DMS53 (cell line): ENCODE measurements around the gene FAM227B.
"Not testable (repeated sequence)": the region's sequence is repeated elsewhere in the genome, so short reads cannot be mapped to it uniquely, and the experiment has no call there.

Experiments
- DNase-seq: peaks from one replicate; lab custom pipeline; 2025; lab: John Stamatoyannopoulos, UW

Gene FAM227B

DNA sequence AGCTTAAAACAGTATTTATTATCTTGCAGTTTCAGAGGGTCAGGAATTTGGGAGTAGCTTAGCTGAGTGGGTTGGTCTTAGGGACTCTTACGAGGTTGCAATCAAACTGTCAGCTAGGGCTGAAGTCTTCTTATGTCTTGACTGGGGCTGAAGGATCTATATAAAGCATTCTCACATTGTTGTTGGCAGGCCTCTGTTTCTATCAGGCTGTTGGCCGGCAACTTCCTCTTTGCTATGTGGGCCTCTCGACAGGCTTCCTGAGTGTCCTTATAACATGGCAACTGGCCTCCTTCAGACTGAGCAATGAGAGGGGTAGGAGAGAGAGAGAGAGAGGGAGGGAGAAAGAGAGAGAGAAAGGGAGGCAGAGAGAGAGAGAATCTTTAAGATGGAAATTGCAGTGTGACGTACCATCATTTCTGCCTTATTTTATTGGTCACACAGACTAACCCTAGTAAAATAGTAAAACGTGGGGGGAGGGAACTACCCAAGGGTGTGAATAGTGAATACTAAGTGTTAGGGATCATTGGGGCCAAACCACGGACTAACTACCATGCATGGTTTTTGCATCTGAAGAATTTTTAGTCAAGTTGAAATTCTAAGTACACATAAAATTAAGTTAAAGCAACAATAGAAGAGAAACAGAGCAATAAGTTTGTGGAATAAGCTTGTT lies 181.5 kb downstream of the FAM227B start:
- no peak for DNase-seq

DNA sequence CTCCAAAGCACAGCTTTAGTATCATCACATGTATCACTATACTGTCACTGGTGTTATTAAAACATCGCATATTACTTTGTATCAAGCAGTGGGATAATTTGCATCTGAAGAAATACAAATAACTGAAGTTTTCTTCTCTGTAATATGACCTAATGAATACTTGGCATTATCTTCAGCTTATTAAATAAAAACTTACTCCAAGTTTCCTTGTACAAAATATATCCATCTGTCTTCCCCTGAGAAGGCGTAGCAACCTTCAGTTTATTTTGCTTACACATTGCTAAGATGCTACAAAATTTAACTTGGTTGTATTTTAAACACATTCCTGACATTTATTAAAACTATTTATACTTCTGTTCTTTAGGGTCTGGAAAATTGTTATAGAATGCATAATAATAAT lies 183.9 kb downstream of the FAM227B start:
- DNase-seq, result no peak

DNA sequence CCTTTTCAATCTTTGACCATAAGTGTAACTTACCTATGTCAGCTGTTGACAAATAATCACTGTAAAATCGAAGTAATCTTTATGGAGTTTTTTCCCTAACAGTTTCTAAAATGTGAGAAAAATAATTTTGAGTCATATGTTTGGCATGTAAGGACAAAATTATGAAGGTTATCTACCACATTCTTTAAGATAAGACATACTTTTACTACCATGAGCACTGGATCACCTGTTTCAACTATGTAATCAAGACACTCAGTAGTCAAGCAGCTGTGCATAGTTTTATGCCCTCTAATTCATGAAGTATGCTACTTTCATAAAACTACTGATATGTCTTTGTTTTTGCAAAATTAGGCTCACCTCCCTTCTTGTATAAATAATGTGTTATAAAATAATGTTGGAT lies 185.4 kb downstream of the FAM227B start:
- no peak for DNase-seq

DNA sequence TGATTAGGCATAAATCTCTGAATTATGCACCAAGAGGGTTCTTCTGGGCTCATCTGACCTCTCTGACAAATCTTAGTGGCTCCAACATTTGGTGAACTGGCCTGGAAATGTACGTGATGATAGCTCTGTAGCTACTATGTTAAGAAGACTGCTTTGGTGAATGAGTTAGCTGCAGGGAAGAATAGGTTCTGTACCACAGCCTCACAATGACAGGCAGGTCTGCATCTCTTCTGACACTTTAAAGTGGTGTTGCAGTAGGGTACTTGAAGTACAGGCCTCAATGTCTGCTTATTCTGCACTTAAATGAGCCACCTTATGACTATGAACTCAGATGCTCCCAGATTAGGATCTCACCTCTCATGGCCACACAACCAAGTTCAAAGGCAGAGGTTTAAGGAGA lies 190.6 kb downstream of the FAM227B start:
- DNase-seq, result no peak

DNA sequence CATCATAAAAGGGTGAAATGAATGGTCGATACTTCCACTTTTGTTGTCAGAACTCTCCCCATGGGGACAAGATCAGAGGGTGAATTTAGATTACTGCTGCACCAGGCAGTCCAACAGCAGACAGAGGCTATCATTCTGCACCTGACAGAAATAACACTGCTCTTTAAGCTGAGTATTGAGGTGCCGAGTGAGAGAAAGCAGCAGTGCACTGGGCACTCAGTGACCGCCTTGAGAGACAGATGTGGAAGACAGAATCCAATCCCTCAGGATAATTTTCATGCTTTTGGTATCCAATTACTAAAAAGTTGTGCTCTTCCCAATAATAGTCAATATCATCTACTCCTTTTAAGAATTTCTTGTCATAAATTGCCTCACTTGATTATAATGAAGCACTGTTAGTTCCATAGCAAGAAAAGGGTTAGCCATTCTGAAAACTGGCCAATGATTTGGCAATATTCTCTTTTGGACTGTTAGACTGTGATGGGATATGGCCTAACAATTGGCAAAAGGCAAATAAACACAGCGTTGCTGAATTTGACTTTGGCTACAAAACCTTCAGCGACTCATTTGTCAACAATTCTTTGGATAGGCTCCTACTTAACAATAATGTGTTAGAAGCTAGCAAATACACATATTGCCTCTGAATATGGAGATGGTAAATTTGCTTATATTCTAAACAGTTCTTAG lies 192.1 kb downstream of the FAM227B start:
- no peak for DNase-seq

DNA sequence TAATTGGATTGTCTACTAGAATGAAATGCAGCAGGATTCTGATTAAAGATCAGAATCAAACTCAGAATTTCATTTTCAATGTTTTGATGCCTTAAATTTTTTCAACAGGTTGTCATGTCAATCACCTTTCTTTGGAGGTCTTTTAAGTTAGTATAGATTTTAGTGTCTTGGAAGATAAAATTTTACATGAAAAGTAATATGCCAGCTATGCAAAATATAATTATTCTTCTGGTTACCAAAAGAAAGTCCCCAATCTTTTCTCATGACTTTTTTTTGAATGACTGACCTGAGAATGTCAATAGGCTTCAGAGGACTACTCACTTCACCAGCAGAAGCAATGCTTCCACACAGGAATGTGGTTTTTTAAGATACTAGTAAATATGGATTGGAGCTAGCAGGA lies 193.2 kb downstream of the FAM227B start:
- no peak for DNase-seq

DNA sequence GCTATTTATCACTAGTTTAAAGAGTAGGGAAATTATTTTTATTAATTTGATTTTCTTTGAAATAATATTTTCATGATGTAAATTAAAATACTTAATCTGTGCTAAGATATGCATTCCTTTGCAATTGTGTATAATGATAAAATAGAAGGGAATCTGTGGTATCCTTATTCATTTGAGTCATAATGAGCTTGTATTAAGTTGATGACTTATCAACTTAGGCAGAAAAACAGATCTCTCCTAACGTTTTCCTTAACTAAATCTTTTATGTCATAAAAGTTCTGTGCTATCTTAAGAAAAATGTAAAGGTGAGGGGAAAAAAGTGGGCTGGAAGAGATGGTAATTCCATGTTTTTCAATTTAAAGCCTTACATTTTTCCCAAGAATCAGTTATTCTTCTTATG lies 195.7 kb downstream of the FAM227B start:
- no peak for DNase-seq

DNA sequence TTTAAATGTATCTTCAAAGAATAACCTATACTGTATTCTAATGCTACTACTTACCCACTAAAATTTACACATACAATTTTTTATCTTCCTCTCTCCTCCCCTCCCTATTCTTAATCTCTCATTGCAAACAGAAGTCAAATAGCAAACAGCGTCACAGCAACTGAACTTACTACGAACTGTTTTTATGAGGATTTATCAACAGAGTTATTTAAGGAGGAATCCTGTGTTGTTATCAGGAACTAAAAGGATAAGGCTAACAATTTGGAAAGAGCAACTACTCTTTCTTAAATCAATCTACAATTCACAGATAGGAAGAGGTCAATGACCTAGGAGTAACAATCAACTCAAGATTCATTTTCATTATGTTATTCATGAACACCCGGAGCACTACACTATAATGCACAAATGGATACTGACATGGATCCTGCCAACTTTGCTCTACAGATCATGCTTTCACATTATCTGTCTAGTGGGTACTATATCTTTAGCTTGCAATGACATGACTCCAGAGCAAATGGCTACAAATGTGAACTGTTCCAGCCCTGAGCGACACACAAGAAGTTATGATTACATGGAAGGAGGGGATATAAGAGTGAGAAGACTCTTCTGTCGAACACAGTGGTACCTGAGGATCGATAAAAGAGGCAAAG lies 196.6 kb downstream of the FAM227B start:
- no peak for DNase-seq

DNA sequence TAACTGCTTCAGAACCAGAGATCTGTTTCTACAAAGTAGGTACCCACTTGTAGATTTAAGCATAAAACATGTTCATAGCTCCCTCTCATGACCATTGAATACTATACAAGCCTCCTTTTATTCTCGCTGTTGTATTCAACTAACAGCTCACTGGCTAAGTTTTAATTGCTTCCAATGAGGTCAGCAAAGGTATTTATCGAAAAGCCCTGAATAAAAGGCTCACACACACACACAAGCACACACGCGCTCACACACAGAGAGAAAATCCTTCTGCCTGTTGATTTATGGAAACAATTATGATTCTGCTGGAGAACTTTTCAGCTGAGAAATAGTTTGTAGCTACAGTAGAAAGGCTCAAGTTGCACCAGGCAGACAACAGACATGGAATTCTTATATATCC lies 197.6 kb downstream of the FAM227B start, which contains the start of gene FGF7:
Gene FGF7, plus strand, starts transcription at position 222 of the 400 bp plus-strand sequence. CDS start 1,056 bp downstream, outside the sequence.
- peak; percentile 10 for DNase-seq

DNA sequence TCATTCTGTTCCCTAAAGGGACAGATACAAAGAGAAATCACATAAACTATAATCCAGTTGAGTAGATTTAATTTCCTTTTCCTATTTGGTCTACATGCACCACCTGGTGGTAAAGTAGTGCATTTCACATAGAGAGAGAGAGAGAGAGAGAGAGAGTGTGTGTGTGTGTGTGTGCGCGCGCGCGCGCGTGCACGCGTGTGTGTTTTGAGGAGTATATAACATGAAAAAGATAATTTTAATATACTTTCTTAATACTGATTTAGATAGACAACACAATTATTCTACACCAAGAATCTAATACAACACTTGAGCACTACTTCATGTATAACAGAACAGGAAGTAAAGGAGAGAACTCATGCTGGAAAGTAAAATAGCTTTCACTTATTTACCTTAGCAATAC lies 198.6 kb downstream of the FAM227B start:
- peak; percentile 76 for DNase-seq

DNA sequence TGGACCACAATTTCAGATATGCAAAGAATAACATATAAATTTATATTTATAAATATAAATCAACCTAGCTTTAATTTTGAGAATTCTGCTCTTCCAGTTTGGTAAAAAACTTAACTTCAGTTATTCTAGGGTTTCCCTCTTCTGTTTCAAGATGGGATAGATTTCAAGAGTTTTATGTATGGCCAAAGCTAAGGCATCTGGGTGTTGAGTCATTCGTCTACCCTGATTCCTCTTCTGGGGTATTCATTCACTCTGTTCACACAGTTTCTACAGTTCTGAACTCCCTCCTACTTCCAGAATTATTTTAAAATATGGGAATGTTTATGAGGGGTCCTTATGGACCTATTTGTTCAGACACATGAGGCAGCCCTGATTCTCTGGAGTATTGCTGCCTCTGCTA lies 201.8 kb downstream of the FAM227B start:
- no peak for DNase-seq

DNA sequence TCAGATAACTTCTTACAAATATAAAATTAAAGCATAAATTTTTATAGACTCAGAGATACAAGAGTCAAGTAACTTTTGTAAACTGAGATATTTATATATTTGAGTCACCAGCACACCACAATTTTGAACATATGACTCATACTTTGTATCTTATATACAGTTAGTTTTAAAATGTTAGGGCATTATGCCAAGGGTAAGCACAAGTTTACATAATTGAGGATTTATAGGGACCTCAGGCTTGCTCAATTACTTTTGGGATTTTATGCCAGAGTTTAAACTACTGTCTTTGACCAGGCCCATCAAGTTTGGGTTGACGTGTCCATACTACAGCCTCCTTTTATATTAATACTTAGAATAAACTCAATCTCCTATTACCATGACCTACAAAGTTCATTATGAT lies 205.0 kb downstream of the FAM227B start:
- DNase-seq, result no peak

DNA sequence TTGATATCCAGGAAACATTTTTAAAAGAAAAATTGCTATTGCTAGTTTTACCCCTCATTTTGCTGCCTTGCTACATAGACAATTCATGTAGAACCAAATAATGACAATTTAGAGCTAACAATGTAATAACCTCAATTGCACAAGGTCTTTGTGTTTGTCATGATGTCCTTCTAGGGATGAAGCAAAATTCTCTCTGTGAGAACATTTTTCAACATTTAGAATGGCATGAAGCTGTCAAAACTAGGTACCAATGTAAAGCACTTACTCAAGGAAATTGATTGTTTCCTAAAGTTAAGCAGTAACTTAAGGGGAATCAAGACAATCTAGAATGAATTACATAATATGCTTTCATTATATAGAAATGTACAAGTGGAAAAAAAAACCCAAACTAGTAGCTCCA lies 205.5 kb downstream of the FAM227B start:
- DNase-seq, result no peak

DNA sequence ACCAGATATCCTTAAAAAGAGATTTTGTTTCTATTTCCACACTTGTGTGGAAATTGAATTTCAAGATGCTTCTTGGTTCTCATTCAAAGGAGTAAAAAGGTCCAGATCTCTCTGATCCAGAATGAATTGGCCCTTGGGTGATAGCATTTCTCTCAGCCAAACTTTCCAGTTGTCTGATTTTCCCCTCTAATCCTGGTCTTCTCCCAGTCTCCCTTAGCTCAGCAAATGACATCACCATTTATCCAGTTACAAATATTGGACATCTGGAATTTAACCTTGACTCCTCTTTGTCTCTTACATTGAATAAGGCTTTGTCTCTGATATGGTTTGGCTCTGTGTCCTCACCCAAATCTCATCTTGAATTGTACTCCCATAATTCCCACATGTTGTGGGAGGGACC lies 207.8 kb downstream of the FAM227B start:
- no peak for DNase-seq

DNA sequence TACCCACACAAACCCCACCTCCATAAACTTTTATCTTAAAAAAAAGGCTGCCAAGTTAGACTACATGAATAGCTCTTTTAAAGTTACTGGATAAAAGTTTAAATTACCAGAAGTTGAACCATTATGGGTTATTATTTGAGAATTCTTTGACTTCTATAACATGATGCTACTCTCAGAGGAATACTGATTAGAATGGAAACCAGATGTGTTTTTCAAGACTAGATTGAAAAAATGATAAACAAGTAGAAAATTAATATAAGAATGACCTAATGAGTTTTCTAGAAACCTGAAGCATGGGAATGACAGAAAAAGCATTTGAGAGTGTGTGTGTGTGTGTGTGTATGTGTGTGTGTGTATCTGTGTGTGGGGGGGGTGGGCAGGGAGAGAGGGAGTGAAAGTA lies 210.0 kb downstream of the FAM227B start:
- DNase-seq, result no peak

DNA sequence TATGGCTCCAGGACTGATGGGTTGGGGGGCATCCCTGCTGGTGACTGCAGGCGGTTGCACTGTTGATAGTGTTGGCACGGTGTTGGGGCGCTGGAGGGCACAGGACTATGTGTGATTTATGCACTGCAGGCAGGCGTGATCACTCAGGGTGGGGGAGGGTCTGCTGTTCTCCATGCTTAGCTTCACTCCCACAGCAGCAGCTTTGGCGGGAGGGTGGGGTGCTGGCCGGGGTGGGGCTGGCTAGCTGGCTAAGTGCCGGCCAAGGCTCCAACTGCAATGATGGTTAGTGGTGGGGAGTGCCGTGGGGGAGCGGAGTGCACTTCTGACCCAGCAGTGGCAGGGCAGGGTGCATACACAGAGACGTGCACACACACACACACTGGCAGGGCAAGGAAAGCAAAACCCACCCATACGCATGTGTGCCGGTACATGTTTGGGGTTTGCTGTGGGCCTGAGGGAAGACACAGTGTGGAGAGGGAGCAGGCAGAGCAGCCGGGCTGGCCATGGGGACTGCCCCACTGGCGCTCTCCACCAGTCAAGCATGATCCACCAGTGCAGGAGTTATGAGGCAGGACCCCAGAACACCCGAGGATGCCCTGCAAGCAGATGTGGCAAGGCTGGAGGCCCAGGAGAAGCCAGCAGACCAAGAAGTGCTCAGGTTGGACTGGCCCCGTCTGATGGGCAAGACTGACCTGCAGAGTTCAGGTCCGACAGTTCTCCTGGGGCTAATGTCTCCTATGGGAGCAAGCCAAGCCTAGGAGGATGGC lies 214.1 kb downstream of the FAM227B start:
- no peak for DNase-seq

DNA sequence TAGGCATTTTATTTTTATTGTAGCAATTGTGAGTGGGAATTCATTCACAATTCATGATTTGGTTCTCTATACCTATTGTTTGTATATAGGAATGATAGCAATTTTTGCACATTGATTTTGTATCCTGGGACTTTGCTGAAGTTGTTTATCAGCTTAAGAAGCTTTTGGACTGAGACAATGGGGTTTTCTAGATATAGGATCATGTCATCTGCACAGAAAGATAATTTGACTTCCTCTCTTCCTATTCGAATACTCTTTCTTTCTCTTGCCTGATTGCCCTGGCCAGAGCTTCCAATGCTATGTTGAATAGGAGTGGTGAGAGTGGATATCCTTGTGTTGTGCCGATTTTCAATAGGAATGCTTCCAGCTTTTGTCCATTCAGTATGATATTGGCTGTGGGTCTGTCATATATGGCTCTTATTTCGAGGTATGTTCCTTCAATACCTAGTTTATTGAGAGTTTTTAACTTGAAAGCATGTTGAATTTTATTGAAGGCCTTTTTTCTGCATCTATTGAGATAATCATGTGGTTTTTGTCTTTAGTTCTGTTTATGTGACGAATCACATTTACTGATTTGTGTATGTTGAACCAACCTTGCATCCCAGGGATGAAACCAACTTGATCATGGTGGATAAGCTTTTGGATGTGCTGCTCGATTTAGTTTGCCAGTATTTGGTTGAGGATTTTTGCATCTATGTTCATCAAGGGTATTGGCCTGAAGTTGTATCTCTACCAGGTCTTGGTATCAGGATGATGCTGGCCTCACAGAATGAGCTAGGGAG lies 217.9 kb downstream of the FAM227B start:
- not testable (repeated sequence) for DNase-seq

DNA sequence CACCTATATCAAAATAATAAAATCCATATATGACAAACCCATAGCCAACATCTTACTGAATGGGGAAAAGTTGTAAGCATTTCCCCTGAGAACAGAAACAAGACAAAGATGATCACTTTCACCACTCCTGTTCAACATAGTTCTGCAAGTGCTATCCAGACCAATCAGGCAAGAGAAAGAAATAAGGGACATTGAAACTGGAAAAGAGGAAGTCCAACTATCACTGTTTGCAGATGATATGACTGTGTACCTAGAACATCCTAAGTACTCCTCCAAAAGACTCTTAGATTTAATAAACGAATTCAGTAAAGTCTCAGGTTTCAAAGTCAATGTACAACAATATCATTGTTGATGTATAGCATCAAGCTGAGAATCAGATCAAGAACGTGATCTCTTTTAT lies 233.1 kb downstream of the FAM227B start:
- DNase-seq, result peak; percentile 2

DNA sequence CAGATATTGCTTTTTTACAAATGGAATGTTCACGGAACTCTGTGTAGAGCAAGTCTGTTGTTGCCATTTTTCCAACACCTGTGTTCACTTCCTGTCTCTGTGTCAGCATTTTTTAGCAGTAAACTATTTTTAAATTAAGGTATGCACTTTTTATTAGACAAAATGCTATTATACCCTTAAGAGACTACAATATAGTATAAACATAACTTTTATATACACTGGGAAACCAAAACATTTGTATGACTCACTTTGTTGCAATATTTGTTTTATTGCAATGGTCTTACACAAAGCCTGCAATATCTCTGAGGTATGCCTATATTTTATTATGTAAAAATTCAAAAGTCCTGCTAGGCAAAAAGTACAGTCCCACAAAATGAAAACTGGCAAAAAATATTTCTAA lies 237.4 kb downstream of the FAM227B start:
- no peak for DNase-seq

DNA sequence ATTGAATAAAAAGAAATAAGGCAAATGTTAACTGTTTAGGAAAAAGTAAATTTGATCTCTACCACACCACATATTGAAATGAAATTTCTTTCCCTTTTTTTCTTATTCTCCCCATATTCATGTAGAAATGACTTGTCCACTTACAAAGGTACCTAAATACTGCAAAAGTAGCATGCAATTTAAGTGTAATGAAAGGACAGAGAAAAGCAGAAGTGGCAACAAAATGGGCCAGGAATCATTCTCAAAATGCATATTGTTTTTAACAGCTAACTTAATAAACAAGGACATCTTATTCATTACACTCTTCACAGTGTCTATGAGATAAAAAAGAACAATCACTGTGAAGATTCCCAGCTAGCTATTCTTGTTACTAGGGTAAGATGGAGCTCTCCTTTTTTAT lies 238.2 kb downstream of the FAM227B start:
- no peak for DNase-seq

DNA sequence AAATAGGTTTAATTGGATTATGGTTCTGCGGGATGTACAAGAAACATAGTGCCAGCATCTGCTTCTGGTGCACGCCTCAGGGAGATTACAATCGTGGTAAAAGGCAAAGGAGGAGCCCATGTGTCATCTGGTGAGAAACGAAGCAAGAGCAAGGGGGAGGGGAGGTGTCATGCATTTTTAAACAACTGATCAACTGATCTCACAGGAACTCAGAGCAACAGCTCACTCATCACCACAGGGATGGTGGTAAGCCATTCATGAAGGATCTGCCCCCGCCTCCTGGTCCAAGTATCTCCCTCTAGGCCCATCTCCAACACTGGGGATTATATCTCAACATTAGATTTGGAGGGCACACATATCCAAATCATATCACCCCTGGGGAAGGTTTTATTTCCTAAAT lies 239.7 kb downstream of the FAM227B start:
- DNase-seq, result no peak

DNA sequence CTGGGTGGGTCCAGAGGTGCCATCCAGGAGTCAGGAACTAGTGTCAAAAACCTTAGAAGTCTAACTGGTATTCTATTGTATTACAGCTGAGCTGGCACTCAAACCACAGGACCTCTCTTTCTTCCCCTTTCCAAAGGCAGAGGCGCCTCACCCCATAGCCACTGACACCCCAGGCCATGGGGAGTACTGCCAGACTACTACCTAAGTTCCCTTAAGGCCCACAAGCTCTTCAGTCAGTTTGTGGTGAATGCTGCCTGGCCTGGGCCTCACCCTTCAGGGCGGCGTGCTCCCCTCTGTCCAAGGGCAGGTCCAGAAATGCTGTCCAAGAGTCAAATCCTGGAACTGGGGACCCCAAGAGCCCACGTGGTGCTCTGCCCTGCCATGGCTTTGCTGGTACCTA lies 240.6 kb downstream of the FAM227B start:
- no peak for DNase-seq
